H1 (cell line): ENCODE data around the gene PLK4. TPM values are rescaled to one million over a fixed set of nuclear protein-coding genes. Genes with fewer than 3 reads are reported as not detected.
"Not testable (repeated sequence)": the region's sequence is repeated elsewhere in the genome, so short reads cannot be mapped to it uniquely, and the experiment has no call there.

ENCODE experiments used
- CTCF ChIA-PET: fragments of 300-600 bp; sonication (Branson Sonifier 250); formaldehyde crosslinking; loops from one replicate; lab custom pipeline; 2021; ENCODE audit not compliant: partially characterized antibody; lab: Charles Lee
- POLR2A ChIA-PET: fragments of 300-600 bp; sonication (Branson Sonifier 250); formaldehyde crosslinking; loops from one replicate; lab custom pipeline; 2021; ENCODE audit warnings: inconsistent platforms; ENCODE audit not compliant: partially characterized antibody; lab: Charles Lee
- DNase-seq, 2 experiments: peaks; one replicate each; pipeline versions ENCODE4 v3.0.0 to v3.0.0-alpha.2; 2010 to 2022; ENCODE audit warnings: low spot score in 2 of 2, low read depth in 1 of 2, mixed read lengths in 1 of 2
- FAIRE-seq: peaks from 2 replicates; lab custom pipeline; 2011; peaks lifted over from hg19 to GRCh38; lab: Jason Lieb, UNC
- H2AFZ ChIP-seq: 2 replicates; pipeline ENCODE4 v1.8.1; 2012; ENCODE audit warnings: low read length, inconsistent platforms
- H2AK5ac ChIP-seq: 2 replicates; pipeline ENCODE4 v1.6.1; 2013; ENCODE audit warnings: low read depth, low read length
- H2BK120ac ChIP-seq: replicated peaks from 2 replicates; pipeline ENCODE3; 2013; ENCODE audit warnings: low read depth, low read length, inconsistent platforms
- H2BK12ac ChIP-seq: 2 replicates; pipeline ENCODE4 v1.6.1; 2013; ENCODE audit warnings: low read depth, low read length
- H2BK15ac ChIP-seq: 2 replicates; pipeline ENCODE4 v1.6.1; 2013; ENCODE audit warnings: low read length
- H2BK20ac ChIP-seq: 2 replicates; pipeline ENCODE4 v1.6.1; 2013; ENCODE audit warnings: low read length
- H2BK5ac ChIP-seq: 2 replicates; pipeline ENCODE4 v1.6.1; 2013; ENCODE audit warnings: low read depth, low read length
- H3K14ac ChIP-seq: 2 replicates; pipeline ENCODE4 v1.6.1; 2013; ENCODE audit warnings: inconsistent platforms; ENCODE audit not compliant: insufficient read length
- H3K18ac ChIP-seq: 2 replicates; pipeline ENCODE4 v1.6.1; 2013; ENCODE audit warnings: low read length; ENCODE audit errors: extremely low read depth
- H3K23ac ChIP-seq: 2 replicates; pipeline ENCODE4 v1.6.1; 2013; ENCODE audit warnings: inconsistent platforms; ENCODE audit not compliant: insufficient read length
- H3K23me2 ChIP-seq: 2 replicates; pipeline ENCODE4 v1.6.1; 2013; ENCODE audit warnings: low read depth, low read length
- H3K27ac ChIP-seq: 2 replicates; pipeline ENCODE4 v1.6.1; 2011; ENCODE audit warnings: low read depth, low read length, inconsistent platforms
- H3K27me3 ChIP-seq, 4 experiments: replicated peaks in 1 of 4; 1 replicate in 1 of 4; 2 replicates in 3 of 4; pipeline versions ENCODE4 v1.6.1 to v1.8.1; 2011 to 2013; ENCODE audit warnings: low read length in 3 of 4, mild to moderate bottlenecking in 3 of 4, inconsistent platforms in 2 of 4, mixed read lengths in 2 of 4, moderate library complexity in 1 of 4; ENCODE audit not compliant: control insufficient read depth in 3 of 4, insufficient read depth in 3 of 4; ENCODE audit errors: extremely low read depth in 1 of 4
- H3K36me3 ChIP-seq, 4 experiments: 2 replicates each; pipeline versions ENCODE4 v1.6.1 to v1.8.1; 2011 to 2013; ENCODE audit warnings: mild to moderate bottlenecking in 4 of 4, low read length in 3 of 4, moderate library complexity in 2 of 4, control low read depth in 1 of 4, inconsistent platforms in 1 of 4; ENCODE audit not compliant: insufficient read depth in 4 of 4, control insufficient read depth in 2 of 4
- H3K4ac ChIP-seq: replicated peaks from 2 replicates; pipeline ENCODE3; 2013; ENCODE audit warnings: low read length, low read depth, mixed read lengths, inconsistent platforms; ENCODE audit not compliant: insufficient read length
- H3K4me1 ChIP-seq, 4 experiments: replicated peaks in 1 of 4; 1 replicate in 1 of 4; 2 replicates in 3 of 4; pipeline versions ENCODE4 v1.6.1 to v1.8.1; 2011 to 2013; ENCODE audit warnings: low read length in 3 of 4, inconsistent platforms in 2 of 4, mixed read lengths in 1 of 4; ENCODE audit not compliant: insufficient read depth in 4 of 4, control insufficient read depth in 3 of 4
- H3K4me2 ChIP-seq, 2 experiments: 2 replicates each; pipeline versions ENCODE4 v1.6.1 to v1.8.1; 2011 to 2013; ENCODE audit warnings: low read depth in 2 of 2, low read length in 2 of 2, control low read depth in 1 of 2, inconsistent platforms in 1 of 2, mild to moderate bottlenecking in 1 of 2; ENCODE audit not compliant: insufficient read depth in 1 of 2
- H3K4me3 ChIP-seq, 4 experiments: fragments of 200-600, 300-600 bp in 1 of 4; sonication (generic), shearing (Covaris generic), sonication (Bioruptor Twin) in 1 of 4; 2 replicates each; pipeline versions ENCODE4 v1.5.1 to v1.8.1; 2011 to 2016; ENCODE audit warnings: low read length in 4 of 4, low read depth in 3 of 4, control low read depth in 2 of 4, inconsistent platforms in 2 of 4, mild to moderate bottlenecking in 2 of 4, mixed read lengths in 1 of 4, moderate library complexity in 1 of 4; ENCODE audit not compliant: insufficient read depth in 2 of 4; ENCODE audit errors: extremely low read depth in 1 of 4
- H3K56ac ChIP-seq: replicated peaks from 2 replicates; pipeline ENCODE3; 2013; ENCODE audit warnings: low read depth, mild to moderate bottlenecking, mixed read lengths, low read length, inconsistent platforms; ENCODE audit not compliant: insufficient read length
- H3K79me1 ChIP-seq: 2 replicates; pipeline ENCODE4 v1.6.1; 2013; ENCODE audit warnings: low read depth, low read length, control low read depth
- H3K79me2 ChIP-seq, 2 experiments: 2 replicates each; pipeline versions ENCODE4 v1.6.1 to v1.8.1; 2012 to 2013; ENCODE audit warnings: low read length in 2 of 2, mild to moderate bottlenecking in 2 of 2, inconsistent platforms in 1 of 2; ENCODE audit not compliant: insufficient read depth in 2 of 2, control insufficient read depth in 1 of 2
- H3K9ac ChIP-seq, 4 experiments: replicated peaks in 1 of 4; 1 replicate in 1 of 4; 2 replicates in 3 of 4; pipeline versions ENCODE4 v1.6.1 to v1.8.1; 2011 to 2013; ENCODE audit warnings: low read depth in 3 of 4, low read length in 3 of 4, control low read depth in 2 of 4, mild to moderate bottlenecking in 2 of 4, moderate library complexity in 2 of 4, inconsistent platforms in 1 of 4; ENCODE audit errors: extremely low read depth in 1 of 4
- H3K9me3 ChIP-seq, 2 experiments: 2 replicates each; pipeline versions ENCODE4 v1.6.1 to v1.8.1; 2012 to 2013; ENCODE audit warnings: mild to moderate bottlenecking in 2 of 2, moderate library complexity in 2 of 2, control low read depth in 1 of 2, inconsistent platforms in 1 of 2, low read depth in 1 of 2, low read length in 1 of 2, mixed read lengths in 1 of 2; ENCODE audit not compliant: insufficient read depth in 2 of 2
- H4K20me1 ChIP-seq, 2 experiments: replicated peaks in 1 of 2; 2 replicates each; pipeline versions ENCODE3 to v1.8.1; 2011 to 2013; ENCODE audit warnings: inconsistent platforms in 2 of 2, low read length in 2 of 2, mild to moderate bottlenecking in 1 of 2; ENCODE audit not compliant: insufficient read depth in 2 of 2, control insufficient read depth in 1 of 2
- H4K5ac ChIP-seq: 2 replicates; pipeline ENCODE4 v1.6.1; 2013; ENCODE audit warnings: low read length, low read depth, mixed read lengths, inconsistent platforms; ENCODE audit not compliant: insufficient read length
- H4K8ac ChIP-seq: 2 replicates; pipeline ENCODE4 v1.8.0; 2013; ENCODE audit warnings: mild to moderate bottlenecking, moderate library complexity, low read length, inconsistent platforms; ENCODE audit not compliant: insufficient read depth; ENCODE audit errors: extremely low read depth
- H4K91ac ChIP-seq: replicated peaks from 2 replicates; pipeline ENCODE3; 2013; ENCODE audit warnings: low read length, mixed read lengths, inconsistent platforms; ENCODE audit not compliant: insufficient read length
- WGBS, 2 experiments: shearing (Covaris generic) in 1 of 2; methylation state at CpG; one replicate each; pipeline versions ENCODE4 v1.1.6 to v1.1.7; 2013 to 2015; ENCODE audit warnings: low lambda C conversion rate in 2 of 2, mixed read lengths in 2 of 2, inconsistent platforms in 1 of 2, low coverage in 1 of 2, missing lambda C conversion rate in 1 of 2; ENCODE audit not compliant: insufficient replicate concordance in 2 of 2, insufficient coverage in 1 of 2, insufficient read length in 1 of 2; ENCODE audit errors: extremely low coverage in 1 of 2, missing lambda C conversion rate in 1 of 2; 5-methylcytosine and 5-hydroxymethylcytosine counted together
- polyA plus RNA-seq, 7 experiments: library from polyadenylated mRNA; depleted of rRNA in 3 of 7; stranded (reverse) in 5 of 7; unstranded in 2 of 7; fragments of >200 nt in 5 of 7; fragments of 200-250 nt in 2 of 7; gene quantifications; 1 replicate in 5 of 7; 2 replicates in 1 of 7; 4 replicates in 1 of 7; pipeline versions ENCODE4 v1.2.1 to v1.2.3, GENCODE V29; 2011 to 2013; ENCODE audit warnings: missing spikeins in 2 of 7, mixed read lengths in 2 of 7
- total RNA-seq: library from RNA; stranded (reverse); fragmentation: NEBNext Ultra II Directional; extraction: Animal tissue kit (Norgen Biotek cat#: 25700); gene quantifications from 2 replicates; pipeline ENCODE4 v1.2.1, GENCODE V29; 2021

Gene PLK4
- total and polyA plus RNA-seq, 2 of the 8 experiments (the other 6 are each of a cell fraction or from before 2014, with no cell fraction given) = 23.3 to 35.2 TPM

- H3K79me1 ChIP-seq, H2AK5ac ChIP-seq, H3K79me2 ChIP-seq, H2AFZ ChIP-seq, POLR2A ChIA-PET, H3K23ac ChIP-seq, DNase-seq, FAIRE-seq, H2BK15ac ChIP-seq, H3K4me3 ChIP-seq, H3K14ac ChIP-seq, H4K91ac ChIP-seq, H3K56ac ChIP-seq, H4K5ac ChIP-seq, H4K8ac ChIP-seq, H3K4me1 ChIP-seq, H4K20me1 ChIP-seq, H3K4ac ChIP-seq, H3K4me2 ChIP-seq, H3K9ac ChIP-seq, H2BK20ac ChIP-seq, H2BK12ac ChIP-seq, H3K9me3 ChIP-seq, H3K18ac ChIP-seq, H2BK5ac ChIP-seq, H3K27ac ChIP-seq, H3K23me2 ChIP-seq, H3K27me3 ChIP-seq, H2BK120ac ChIP-seq: not testable (repeated sequence)
- peaks cover 0 to 23% (median 5%) of the 10 kb centered on the region in 4 experiments; a peak in 5 of 8 replicates for H3K36me3 ChIP-seq
- CTCF ChIA-PET = interaction anchor here (1.7 kb wide), 1 partner anchor 39 kb away, joined by 5 read pairs; the partner anchor contains the start of genes ABHD18 and MFSD8
- 100% methylated on average over 2 of the region's 2 CpGs; no CpG with 5 or more reads in 1 of the 2 experiments for WGBS, 2 experiments
Observed at GRCh38 chr4:127925720-127926119, 45.0 kb downstream of the PLK4 start.
